ENCODE results near the gene RARRES1. TPM values are rescaled to one million over a fixed set of nuclear protein-coding genes. Genes with fewer than 3 reads are reported as not detected.

The RARRES1 gene
- total and polyA plus RNA-seq, 2 experiments from 2014 or later = 0.10 to 0.82 TPM

DNA sequence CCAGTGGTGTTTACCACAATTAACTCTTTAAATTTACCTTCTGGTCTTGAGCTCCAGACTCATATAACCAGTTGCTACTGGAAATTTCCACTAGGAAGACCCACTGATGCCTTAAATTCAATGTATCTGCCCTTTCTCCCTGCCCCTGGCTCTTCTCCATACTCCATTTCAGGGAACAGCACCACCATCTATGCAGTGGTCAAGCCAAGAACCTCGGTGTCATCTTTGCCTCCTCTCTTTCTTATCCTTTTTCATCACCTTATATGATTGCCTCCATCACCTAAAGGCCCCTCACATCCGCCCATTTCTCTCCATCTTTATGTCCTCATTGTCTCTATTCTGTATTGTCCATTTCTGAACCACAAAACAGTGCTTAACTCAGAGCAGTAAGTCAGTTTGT lies 48.9 kb upstream of the RARRES1 start (continued):
- TF ChIP-seq, protein P1, sequence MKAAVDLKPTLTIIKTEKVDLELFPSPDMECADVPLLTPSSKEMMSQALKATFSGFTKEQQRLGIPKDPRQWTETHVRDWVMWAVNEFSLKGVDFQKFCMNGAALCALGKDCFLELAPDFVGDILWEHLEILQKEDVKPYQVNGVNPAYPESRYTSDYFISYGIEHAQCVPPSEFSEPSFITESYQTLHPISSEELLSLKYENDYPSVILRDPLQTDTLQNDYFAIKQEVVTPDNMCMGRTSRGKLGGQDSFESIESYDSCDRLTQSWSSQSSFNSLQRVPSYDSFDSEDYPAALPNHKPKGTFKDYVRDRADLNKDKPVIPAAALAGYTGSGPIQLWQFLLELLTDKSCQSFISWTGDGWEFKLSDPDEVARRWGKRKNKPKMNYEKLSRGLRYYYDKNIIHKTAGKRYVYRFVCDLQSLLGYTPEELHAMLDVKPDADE (IDR thresholded peaks at IDR 0.05) = no peak

DNA sequence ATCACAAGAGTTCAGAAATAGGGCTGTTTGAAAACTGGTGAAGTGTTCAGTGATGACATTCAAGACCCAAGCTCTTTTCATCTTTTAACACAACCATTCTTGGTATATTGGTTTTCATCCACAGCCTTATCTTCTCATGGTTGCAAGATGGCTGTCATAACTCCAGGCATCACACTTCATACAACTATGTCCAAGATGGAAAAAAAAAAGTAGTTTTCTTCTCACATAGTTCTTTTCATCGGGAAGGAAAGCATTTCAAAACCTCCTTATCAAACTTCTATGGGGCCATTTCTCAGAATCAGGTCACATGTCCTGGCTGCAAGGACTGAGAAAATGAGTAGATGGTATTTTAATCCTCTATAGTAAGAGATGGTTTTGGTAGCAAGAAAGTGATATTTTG lies 48.5 kb upstream of the RARRES1 start:
- no peaks in the 10 kb centered on the region for H3K79me2 ChIP-seq (replicated peaks; ENCODE audit: insufficient read depth)
- no peaks in the 10 kb centered on the region for H3K4me1 Mint-ChIP-seq
- H3K27ac Mint-ChIP-seq = no peak overlapping the region
- H3K4me3 Mint-ChIP-seq = no peak overlapping the region
- H3K27ac ChIP-seq (ENCODE audit: low read depth) = no peak overlapping the region
- no peaks in the 10 kb centered on the region; the same call in 1 of the 2 replicates for H4K20me1 ChIP-seq (replicated peaks; ENCODE audit: insufficient read depth)
- no peak for ATAC-seq
- no peak overlapping the region for H3K4me2 ChIP-seq
- no peaks in the 10 kb centered on the region for H3K36me3 Mint-ChIP-seq (ENCODE audit: low read depth)
- no peaks in the 10 kb centered on the region for H3K4me1 ChIP-seq (ENCODE audit: insufficient read depth)
- H3F3A ChIP-seq (replicated peaks; ENCODE audit: low read depth) = no peaks in the 10 kb centered on the region
- H3K9me2 ChIP-seq (ENCODE audit: insufficient read depth) = no peaks in the 10 kb centered on the region
- no peaks in the 10 kb centered on the region for H3K36me3 ChIP-seq (ENCODE audit: insufficient read depth)
- H3K27me3 Mint-ChIP-seq (ENCODE audit: insufficient read depth, low read depth, poor library complexity) = peaks cover 3% of the 10 kb centered on the region
- H2AFZ ChIP-seq = no peak overlapping the region
- no peak for DNase-seq (ENCODE audit: low spot score)
- no peaks in the 10 kb centered on the region for H3K9me3 Mint-ChIP-seq
- no peak overlapping the region for H3K4me3 ChIP-seq
- no peaks in the 10 kb centered on the region for H3K27me3 ChIP-seq (ENCODE audit: insufficient read depth)
- TF ChIP-seq NANOG (IDR thresholded peaks at IDR 0.05; ENCODE audit: borderline replicate concordance) = no peak
- no peak for TF ChIP-seq CREB1 (CRISPR knock-in tag; IDR thresholded peaks at IDR 0.05; ENCODE audit: low read depth)
- TF ChIP-seq, protein P2, sequence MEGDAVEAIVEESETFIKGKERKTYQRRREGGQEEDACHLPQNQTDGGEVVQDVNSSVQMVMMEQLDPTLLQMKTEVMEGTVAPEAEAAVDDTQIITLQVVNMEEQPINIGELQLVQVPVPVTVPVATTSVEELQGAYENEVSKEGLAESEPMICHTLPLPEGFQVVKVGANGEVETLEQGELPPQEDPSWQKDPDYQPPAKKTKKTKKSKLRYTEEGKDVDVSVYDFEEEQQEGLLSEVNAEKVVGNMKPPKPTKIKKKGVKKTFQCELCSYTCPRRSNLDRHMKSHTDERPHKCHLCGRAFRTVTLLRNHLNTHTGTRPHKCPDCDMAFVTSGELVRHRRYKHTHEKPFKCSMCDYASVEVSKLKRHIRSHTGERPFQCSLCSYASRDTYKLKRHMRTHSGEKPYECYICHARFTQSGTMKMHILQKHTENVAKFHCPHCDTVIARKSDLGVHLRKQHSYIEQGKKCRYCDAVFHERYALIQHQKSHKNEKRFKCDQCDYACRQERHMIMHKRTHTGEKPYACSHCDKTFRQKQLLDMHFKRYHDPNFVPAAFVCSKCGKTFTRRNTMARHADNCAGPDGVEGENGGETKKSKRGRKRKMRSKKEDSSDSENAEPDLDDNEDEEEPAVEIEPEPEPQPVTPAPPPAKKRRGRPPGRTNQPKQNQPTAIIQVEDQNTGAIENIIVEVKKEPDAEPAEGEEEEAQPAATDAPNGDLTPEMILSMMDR (conservative IDR thresholded peaks at IDR 0.05; ENCODE audit: low read depth in 2 of 2) = no peak
- TF ChIP-seq JUNB (IDR thresholded peaks at IDR 0.05; ENCODE audit: unreplicated experiment) = no peak
- TF ChIP-seq EZH2phosphoT487 (IDR thresholded peaks at IDR 0.05; ENCODE audit: unreplicated experiment) = no peak
- no peak for TF ChIP-seq ZNF114 (CRISPR knock-in tag; IDR thresholded peaks at IDR 0.05)
- no peak for TF ChIP-seq STAT1 (IDR thresholded peaks at IDR 0.05; ENCODE audit: unreplicated experiment)
- TF ChIP-seq EZH2 (IDR thresholded peaks at IDR 0.05; ENCODE audit: low read depth, unreplicated experiment) = no peak
- TF ChIP-seq, protein P1 (IDR thresholded peaks at IDR 0.05) = no peak
- TF ChIP-seq POLR2AphosphoS5 (IDR thresholded peaks at IDR 0.05; ENCODE audit: low read depth) = no peak
- TF ChIP-seq ZNF331 (CRISPR knock-in tag; IDR thresholded peaks at IDR 0.05; ENCODE audit: low read depth) = no peak
- TF ChIP-seq, protein P3, sequence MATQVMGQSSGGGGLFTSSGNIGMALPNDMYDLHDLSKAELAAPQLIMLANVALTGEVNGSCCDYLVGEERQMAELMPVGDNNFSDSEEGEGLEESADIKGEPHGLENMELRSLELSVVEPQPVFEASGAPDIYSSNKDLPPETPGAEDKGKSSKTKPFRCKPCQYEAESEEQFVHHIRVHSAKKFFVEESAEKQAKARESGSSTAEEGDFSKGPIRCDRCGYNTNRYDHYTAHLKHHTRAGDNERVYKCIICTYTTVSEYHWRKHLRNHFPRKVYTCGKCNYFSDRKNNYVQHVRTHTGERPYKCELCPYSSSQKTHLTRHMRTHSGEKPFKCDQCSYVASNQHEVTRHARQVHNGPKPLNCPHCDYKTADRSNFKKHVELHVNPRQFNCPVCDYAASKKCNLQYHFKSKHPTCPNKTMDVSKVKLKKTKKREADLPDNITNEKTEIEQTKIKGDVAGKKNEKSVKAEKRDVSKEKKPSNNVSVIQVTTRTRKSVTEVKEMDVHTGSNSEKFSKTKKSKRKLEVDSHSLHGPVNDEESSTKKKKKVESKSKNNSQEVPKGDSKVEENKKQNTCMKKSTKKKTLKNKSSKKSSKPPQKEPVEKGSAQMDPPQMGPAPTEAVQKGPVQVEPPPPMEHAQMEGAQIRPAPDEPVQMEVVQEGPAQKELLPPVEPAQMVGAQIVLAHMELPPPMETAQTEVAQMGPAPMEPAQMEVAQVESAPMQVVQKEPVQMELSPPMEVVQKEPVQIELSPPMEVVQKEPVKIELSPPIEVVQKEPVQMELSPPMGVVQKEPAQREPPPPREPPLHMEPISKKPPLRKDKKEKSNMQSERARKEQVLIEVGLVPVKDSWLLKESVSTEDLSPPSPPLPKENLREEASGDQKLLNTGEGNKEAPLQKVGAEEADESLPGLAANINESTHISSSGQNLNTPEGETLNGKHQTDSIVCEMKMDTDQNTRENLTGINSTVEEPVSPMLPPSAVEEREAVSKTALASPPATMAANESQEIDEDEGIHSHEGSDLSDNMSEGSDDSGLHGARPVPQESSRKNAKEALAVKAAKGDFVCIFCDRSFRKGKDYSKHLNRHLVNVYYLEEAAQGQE (IDR thresholded peaks at IDR 0.05; ENCODE audit: unreplicated experiment) = no peak

Measured in GM23338 (cell line).